Suppressor macrophage treated with lipopolysaccharide for 4 hours (primary cell): ENCODE data around the gene ZNF354B.
"Not testable (repeated sequence)": the region's sequence is repeated elsewhere in the genome, so short reads cannot be mapped to it uniquely, and the experiment has no call there.

Experiments used
- DNase-seq: peaks from one replicate; pipeline ENCODE4 v3.0.0-alpha.2; 2020

The ZNF354B gene

GRCh38 chr5:178859625-178860521 is at the start of gene ZNF354B:
Gene ZNF354B (plus strand): TSS chr5:178859953. CDS start chr5:178861048, 1,095 bp downstream.
- peak; percentile 96 for DNase-seq

- DNase-seq, result no peak
Measured at GRCh38 chr5:178817506-178817905, 42.2 kb upstream of the ZNF354B start.

- DNase-seq, result no peak
Measured at GRCh38 chr5:178818094-178818493, 41.7 kb upstream of the ZNF354B start.

- DNase-seq, result no peak
Measured at GRCh38 chr5:178820001-178820400, 39.8 kb upstream of the ZNF354B start.

GRCh38 chr5:178825444-178825843 is 34.3 kb upstream of the ZNF354B start:
- no peak for DNase-seq

- DNase-seq, result no peak
Measured at GRCh38 chr5:178826216-178826615, 33.5 kb upstream of the ZNF354B start.

GRCh38 chr5:178827636-178828035 is 32.1 kb upstream of the ZNF354B start:
- DNase-seq, result no peak

- DNase-seq, result no peak
Measured at GRCh38 chr5:178831049-178831448, 28.7 kb upstream of the ZNF354B start.

- DNase-seq, result no peak
Measured at GRCh38 chr5:178832618-178833201, 27.0 kb upstream of the ZNF354B start.

GRCh38 chr5:178836628-178837027 is 23.1 kb upstream of the ZNF354B start:
- no peak for DNase-seq

- not testable (repeated sequence) for DNase-seq
Measured at GRCh38 chr5:178838695-178839318, 20.9 kb upstream of the ZNF354B start.

- DNase-seq, result peak; percentile 60
Measured at GRCh38 chr5:178839319-178839704, 20.4 kb upstream of the ZNF354B start.

GRCh38 chr5:178840399-178840798 is 19.4 kb upstream of the ZNF354B start:
- not testable (repeated sequence) for DNase-seq

GRCh38 chr5:178849316-178849715 is 10.4 kb upstream of the ZNF354B start:
- no peak for DNase-seq

GRCh38 chr5:178851951-178852350 is 7.8 kb upstream of the ZNF354B start:
- no peak for DNase-seq

GRCh38 chr5:178854284-178854683 is 5.5 kb upstream of the ZNF354B start:
- no peak for DNase-seq

GRCh38 chr5:178860615-178861014 is 862 bp downstream of the ZNF354B start:
- not testable (repeated sequence) for DNase-seq

GRCh38 chr5:178861627-178862026 is 1.9 kb downstream of the ZNF354B start:
- DNase-seq, result no peak

GRCh38 chr5:178866946-178867345 is 7.2 kb downstream of the ZNF354B start:
- DNase-seq, result peak; percentile 22

- DNase-seq, result peak; percentile 5
Measured at GRCh38 chr5:178869577-178869976, 9.8 kb downstream of the ZNF354B start.

GRCh38 chr5:178870411-178870810 is 10.7 kb downstream of the ZNF354B start:
- DNase-seq, result no peak

- DNase-seq, result no peak
Measured at GRCh38 chr5:178872302-178872701, 12.5 kb downstream of the ZNF354B start.

GRCh38 chr5:178883115-178883694 is 23.5 kb downstream of the ZNF354B start:
- DNase-seq, result not testable (repeated sequence)
